Hepatocyte (in vitro differentiated cells): ENCODE results near the gene CSMD2.

Experiments used
- CTCF ChIP-seq: fragments of 200-600 bp; sonication (generic); IDR thresholded peaks from 2 replicates; pipeline ENCODE4 v1.5.1; 2016; ENCODE audit warnings: antibody characterized with exemption, mild to moderate bottlenecking; ENCODE audit not compliant: poor library complexity
- EZH2 ChIP-seq: fragments of 200-600 bp; sonication (generic); IDR thresholded peaks from 2 replicates; pipeline ENCODE4 v1.6.1; 2016; ENCODE audit warnings: antibody characterized with exemption, mild to moderate bottlenecking, borderline replicate concordance
- EZH2phosphoT487 ChIP-seq: fragments of 200-600 bp; sonication (generic); IDR thresholded peaks from one replicate; pipeline ENCODE4 v1.6.1; 2018; ENCODE audit warnings: antibody characterized with exemption, mild to moderate bottlenecking, low read depth, moderate library complexity; ENCODE audit not compliant: unreplicated experiment, severe bottlenecking

DNA sequence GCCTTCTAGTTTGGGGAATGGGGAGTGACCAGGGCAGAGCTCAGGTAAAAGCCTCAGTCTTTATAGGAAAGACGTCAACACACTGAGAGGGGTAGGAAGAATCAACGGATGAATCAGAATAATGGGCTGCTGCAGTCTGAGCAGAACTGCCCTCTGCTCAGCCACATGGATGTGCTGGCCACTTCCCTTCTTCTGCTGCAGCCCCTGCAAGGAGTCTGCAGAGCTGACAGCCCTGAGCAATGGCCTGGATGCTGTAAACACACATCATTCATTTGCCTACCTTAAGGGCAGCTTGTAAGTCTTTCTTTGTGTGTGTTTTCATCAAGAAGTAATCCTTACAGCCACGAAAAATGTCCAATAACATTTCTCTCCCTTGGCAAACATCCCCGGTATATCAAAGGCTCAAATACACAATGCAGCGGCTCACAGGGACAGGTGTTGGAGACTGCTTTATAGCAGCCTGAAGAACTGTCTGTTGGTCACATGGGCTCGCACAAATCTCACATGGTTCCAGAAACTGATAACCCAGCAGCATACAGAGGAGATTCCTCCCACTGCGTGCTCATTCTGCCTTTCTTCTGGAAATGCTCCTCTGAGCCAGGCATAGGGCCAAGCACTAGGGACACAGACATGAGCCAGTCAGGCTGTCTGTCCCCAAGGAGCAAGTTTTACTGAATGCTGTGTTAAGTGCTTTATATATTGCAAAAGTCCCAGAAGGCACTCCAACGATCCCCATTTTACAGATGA lies 191.1 kb downstream of the CSMD2 start:
- no peak for TF ChIP-seq CTCF
- no peak for TF ChIP-seq EZH2phosphoT487
- TF ChIP-seq EZH2 = no peak
